ENCODE results near the gene NIP7. TPM values are rescaled to one million over a fixed set of nuclear protein-coding genes. Genes with fewer than 3 reads are reported as not detected.

NIP7 gene
- total and polyA plus RNA-seq, 2 of the 8 experiments (the other 6 are each of a cell fraction or from before 2014, with no cell fraction given), result 14.5 to 52.2 TPM

DNA sequence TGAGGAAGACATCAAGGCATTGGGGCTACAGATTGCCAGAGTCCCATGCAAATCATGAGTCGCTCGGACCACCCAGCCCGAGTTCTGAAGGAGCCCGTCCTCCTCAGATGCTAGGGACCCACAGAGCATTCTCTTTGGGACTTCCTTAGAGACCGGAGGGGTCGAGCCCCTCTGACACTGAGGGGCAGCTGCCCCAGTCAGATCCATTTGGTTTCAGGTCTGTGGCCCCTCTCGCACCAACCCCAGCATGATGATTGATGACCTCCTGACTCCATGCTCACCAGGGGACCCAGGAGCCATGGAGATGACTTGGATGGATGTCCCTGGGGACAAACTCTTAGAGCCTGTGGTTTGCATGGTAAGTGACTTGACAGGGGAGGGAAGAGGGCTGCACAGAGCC, 17.2 kb upstream of the NIP7 start:
- ChIA-PET CTCF (ENCODE audit: partially characterized antibody) (interaction anchor here (3.4 kb wide), 1 partner anchor 16 kb away, joined by 10 read pairs; the partner anchor contains the start of genes COG8 and NIP7), POLR2A (ENCODE audit: partially characterized antibody) (interaction anchor here (0.6 to 29.8 kb wide), 4 partner anchors 2 to 250 kb away, joined by 3 to 497 read pairs (median 250); partner anchors contain the start of genes COG8, NIP7, PDF and TMED6)
- Histone ChIP-seq H3K4me3 (ENCODE audit: extremely low read depth in 1 of 4, insufficient read depth in 2 of 4, low read depth in 3 of 4, low read length in 4 of 4) (no peak overlapping the region), H2BK20ac (ENCODE audit: low read length) (no peak overlapping the region), H2BK120ac (replicated peaks; ENCODE audit: low read depth, low read length) (no peak overlapping the region), H2BK15ac (ENCODE audit: low read length) (no peak overlapping the region), H3K36me3 (ENCODE audit: control insufficient read depth in 2 of 4, insufficient read depth in 4 of 4, low read length in 3 of 4) (peaks cover 26 to 84% (median 53%) of the 10 kb centered on the region in 4 experiments), H4K8ac (ENCODE audit: extremely low read depth, insufficient read depth, low read length) (no peak overlapping the region), H3K79me2 (ENCODE audit: control insufficient read depth in 1 of 2, insufficient read depth in 2 of 2, low read length in 2 of 2) (peaks cover 0 to 41% of the 10 kb centered on the region in 2 experiments; a peak in 3 of 4 replicates), H3K9me3 (ENCODE audit: insufficient read depth in 2 of 2, low read depth in 1 of 2, low read length in 1 of 2) (no peaks in the 10 kb centered on the region), H3K23ac (ENCODE audit: insufficient read length) (no peak overlapping the region), H3K56ac (replicated peaks; ENCODE audit: insufficient read length, low read depth, low read length) (no peak overlapping the region), H4K20me1 (replicated peaks in 1 of 2; ENCODE audit: control insufficient read depth in 1 of 2, insufficient read depth in 2 of 2, low read length in 2 of 2) (peaks cover 9 to 37% of the 10 kb centered on the region in 2 experiments), H3K4me2 (ENCODE audit: insufficient read depth in 1 of 2, low read depth in 2 of 2, low read length in 2 of 2) (no peak overlapping the region), H3K4me1 (replicated peaks in 1 of 4; ENCODE audit: control insufficient read depth in 3 of 4, insufficient read depth in 4 of 4, low read length in 3 of 4) (no peaks in the 10 kb centered on the region), H3K4ac (replicated peaks; ENCODE audit: insufficient read length, low read depth, low read length) (no peak overlapping the region), H3K9ac (replicated peaks in 1 of 4; ENCODE audit: extremely low read depth in 1 of 4, low read depth in 3 of 4, low read length in 3 of 4) (no peak overlapping the region), H3K79me1 (ENCODE audit: low read depth, low read length) (peaks cover 8% of the 10 kb centered on the region), H3K27me3 (replicated peaks in 1 of 4; ENCODE audit: control insufficient read depth in 3 of 4, extremely low read depth in 1 of 4, insufficient read depth in 3 of 4, low read length in 3 of 4) (no peaks in the 10 kb centered on the region), H3K14ac (ENCODE audit: insufficient read length) (no peak overlapping the region), H2AFZ (ENCODE audit: low read length) (no peak overlapping the region), H2AK5ac (ENCODE audit: low read depth, low read length) (no peak overlapping the region), H2BK5ac (ENCODE audit: low read depth, low read length) (no peak overlapping the region), H4K5ac (ENCODE audit: insufficient read length, low read depth, low read length) (no peak overlapping the region), H3K27ac (ENCODE audit: low read depth, low read length) (no peak overlapping the region), H4K91ac (replicated peaks; ENCODE audit: insufficient read length, low read length) (no peak overlapping the region), H3K23me2 (ENCODE audit: low read depth, low read length) (no peaks in the 10 kb centered on the region; the same call in 1 of the 2 replicates), H2BK12ac (ENCODE audit: low read depth, low read length) (no peak overlapping the region), H3K18ac (ENCODE audit: extremely low read depth, low read length) (no peak overlapping the region)
- 96% methylated on average over 7 of the region's 7 CpGs; no CpG with 5 or more reads in 1 of the 2 experiments for WGBS, 2 experiments (ENCODE audit: extremely low coverage in 1 of 2, insufficient coverage in 1 of 2, insufficient read length in 1 of 2, insufficient replicate concordance in 2 of 2, low coverage in 1 of 2, low lambda C conversion rate in 2 of 2, missing lambda C conversion rate in 1 of 2)
- DNase-seq (ENCODE audit: low read depth in 1 of 2, low spot score in 2 of 2) (no peak), FAIRE-seq (no peak)
- no peak for TF ChIP-seq GABPA (IDR thresholded peaks at IDR 0.05; ENCODE audit: borderline replicate concordance, insufficient read depth, low read length)
- no peak for TF ChIP-seq RFX5 (IDR thresholded peaks at IDR 0.05; ENCODE audit: borderline replicate concordance, low read depth, low read length)
